Endothelial cell of umbilical vein (primary cell): ENCODE results near the gene MIPEP. TPM values are rescaled to one million over a fixed set of nuclear protein-coding genes. Genes with fewer than 3 reads are reported as not detected.

ENCODE experiments used
- BruUV-seq: library from RNA; stranded (reverse); fragments of 400-500 nt; replicated peaks from 2 replicates; lab custom pipeline; 2021; lab: Mats Ljungman, UMichigan
- CTCF ChIA-PET: fragments of 300-600, 350-600 bp; sonication (Branson Sonifier 250); formaldehyde crosslinking; loops from one replicate; lab custom pipeline; 2021; ENCODE audit warnings: antibody characterized with exemption, inconsistent platforms; lab: Charles Lee
- POLR2A ChIA-PET: fragments of 300-600, 350-600 bp; sonication (Branson Sonifier 250); formaldehyde crosslinking; loops from one replicate; lab custom pipeline; 2021; ENCODE audit warnings: antibody characterized with exemption, inconsistent platforms; lab: Charles Lee
- DNase-seq: peaks from one replicate; pipeline ENCODE4 v3.0.0-alpha.2; 2011; ENCODE audit warnings: low read depth, low spot score
- FAIRE-seq: peaks from 2 replicates; lab custom pipeline; 2011; peaks lifted over from hg19 to GRCh38; lab: Jason Lieb, UNC
- H2AFZ ChIP-seq: 2 replicates; pipeline ENCODE4 v1.6.0; 2012; ENCODE audit warnings: low read depth, low read length, control low read depth, inconsistent platforms
- H3K27ac ChIP-seq: 2 replicates; pipeline ENCODE4 v1.5.1; 2011; ENCODE audit warnings: low read depth, mild to moderate bottlenecking, control low read depth, low read length, moderate library complexity; ENCODE audit not compliant: insufficient read depth
- H3K27me3 ChIP-seq, 2 experiments: 2 replicates each; pipeline versions ENCODE4 v1.6.0 to v1.6.1; 2011; ENCODE audit warnings: low read length in 2 of 2, mixed read lengths in 1 of 2; ENCODE audit not compliant: control insufficient read depth in 2 of 2, insufficient read depth in 2 of 2
- H3K36me3 ChIP-seq, 2 experiments: 2 replicates in 1 of 2; 3 replicates in 1 of 2; pipeline ENCODE4 v1.5.1; 2011; ENCODE audit warnings: low read length in 2 of 2, mild to moderate bottlenecking in 1 of 2, moderate library complexity in 1 of 2; ENCODE audit not compliant: control insufficient read depth in 2 of 2, insufficient read depth in 2 of 2; ENCODE audit errors: extremely low read depth in 1 of 2
- H3K4me1 ChIP-seq: 3 replicates; pipeline ENCODE4 v1.5.1; 2011; ENCODE audit warnings: mild to moderate bottlenecking, low read length; ENCODE audit not compliant: control insufficient read depth, insufficient read depth; ENCODE audit errors: extremely low read depth
- H3K4me2 ChIP-seq: 2 replicates; pipeline ENCODE4 v1.6.1; 2011; ENCODE audit warnings: low read length, control low read depth, mixed read lengths; ENCODE audit not compliant: insufficient read depth
- H3K4me3 ChIP-seq, 3 experiments: fragments of 200-600 bp in 1 of 3; sonication (generic), shearing (Covaris generic) in 1 of 3; replicated peaks in 1 of 3; 2 replicates each; pipeline ENCODE4 v1.5.1; 2011 to 2016; ENCODE audit warnings: control low read depth in 3 of 3, low read length in 3 of 3, mild to moderate bottlenecking in 2 of 3, inconsistent platforms in 1 of 3, low read depth in 1 of 3, moderate library complexity in 1 of 3; ENCODE audit not compliant: insufficient read depth in 1 of 3
- H3K79me2 ChIP-seq: 2 replicates; pipeline ENCODE4 v1.6.0; 2012; ENCODE audit warnings: low read length, inconsistent platforms; ENCODE audit not compliant: control insufficient read depth, insufficient read depth
- H3K9ac ChIP-seq: replicated peaks from 2 replicates; pipeline ENCODE3; 2011; ENCODE audit warnings: low read length, control low read depth; ENCODE audit not compliant: insufficient read depth; ENCODE audit errors: extremely low read depth
- H3K9me1 ChIP-seq: replicated peaks from 3 replicates; pipeline ENCODE4 v1.6.0; 2011; ENCODE audit warnings: mild to moderate bottlenecking, low read length; ENCODE audit not compliant: control insufficient read depth, insufficient read depth; ENCODE audit errors: extremely low read depth
- H3K9me3 ChIP-seq: replicated peaks from 2 replicates; pipeline ENCODE4 v1.5.1; 2012; ENCODE audit warnings: low read length, inconsistent platforms; ENCODE audit not compliant: control insufficient read depth, insufficient read depth
- H4K20me1 ChIP-seq: replicated peaks from 2 replicates; pipeline ENCODE3; 2011; ENCODE audit warnings: mild to moderate bottlenecking, low read length; ENCODE audit not compliant: control insufficient read depth, insufficient read depth; ENCODE audit errors: extremely low read depth
- CTCF ChIP-seq, 2 donors: IDR thresholded peaks; 1 replicate in 1 of 2; 2 replicates in 1 of 2; pipeline ENCODE4 v1.5.1; 2011; ENCODE audit warnings: low read length in 2 of 2, mild to moderate bottlenecking in 2 of 2, moderate library complexity in 2 of 2, control low read depth in 1 of 2, inconsistent platforms in 1 of 2, low read depth in 1 of 2; ENCODE audit not compliant: insufficient read depth in 1 of 2; ENCODE audit errors: extremely low read depth in 1 of 2
- EZH2 ChIP-seq: IDR thresholded peaks from 2 replicates; pipeline ENCODE4 v1.6.1; 2012; ENCODE audit warnings: borderline replicate concordance, low read depth, mild to moderate bottlenecking, moderate library complexity, low read length, inconsistent platforms; ENCODE audit not compliant: severe bottlenecking
- FOS ChIP-seq: IDR thresholded peaks from 2 replicates; pipeline ENCODE4 v1.6.1; 2011; ENCODE audit warnings: mild to moderate bottlenecking, low read length, moderate library complexity, borderline replicate concordance; ENCODE audit not compliant: insufficient read depth
- GATA2 ChIP-seq: IDR thresholded peaks from 2 replicates; pipeline ENCODE4 v1.7.0; 2011; ENCODE audit warnings: low read depth, mild to moderate bottlenecking, moderate library complexity, mixed read lengths, low read length; ENCODE audit not compliant: insufficient read length, insufficient read depth
- JUN ChIP-seq: IDR thresholded peaks from 2 replicates; pipeline ENCODE4 v1.6.1; 2011; ENCODE audit warnings: borderline replicate concordance, low read depth; ENCODE audit not compliant: insufficient read length, insufficient read depth
- MAX ChIP-seq: IDR thresholded peaks from 2 replicates; pipeline ENCODE4 v1.6.1; 2011; ENCODE audit not compliant: insufficient read depth, insufficient read length
- MYC ChIP-seq: IDR thresholded peaks from one replicate; pipeline ENCODE4 v1.6.1; 2011; ENCODE audit warnings: mild to moderate bottlenecking, low read depth, low read length
- POLR2A ChIP-seq: IDR thresholded peaks from 2 replicates; pipeline ENCODE4 v1.6.1; 2012; ENCODE audit warnings: low read depth, mild to moderate bottlenecking, control low read depth, low read length
- POLR2AphosphoS5 ChIP-seq: IDR thresholded peaks from 2 replicates; pipeline ENCODE4 v1.6.1; 2012; ENCODE audit warnings: low read depth, mild to moderate bottlenecking, control low read depth, low read length, moderate library complexity; ENCODE audit not compliant: insufficient read depth
- dilution Hi-C: fragments of 300-500 bp; cut with MboI; formaldehyde crosslinking; loops from one replicate; pipeline ENCODE4 v1.15.0; 2019; ENCODE audit warnings: low sequenced_read_pairs; ENCODE audit not compliant: extremely low pct_ligation_motif_present
- intact Hi-C: fragments of 100-400 bp; cut with micrococcal nuclease; formaldehyde crosslinking; loops from one replicate; pipeline ENCODE4 v1.10.0; 2022
- polyA plus RNA-seq, 4 experiments: library from polyadenylated mRNA; depleted of rRNA in 3 of 4; stranded (reverse) in 3 of 4; unstranded in 1 of 4; fragments of >200 nt; gene quantifications; 2 replicates each; pipeline versions ENCODE4 v1.2.1 to v1.2.3, GENCODE V29; 2011 to 2012; ENCODE audit warnings: missing spikeins in 1 of 4
- total RNA-seq: library from RNA; stranded (reverse); gene quantifications from 2 replicates; pipeline ENCODE4 v1.2.3, GENCODE V29; 2021

The MIPEP gene
- total and polyA plus RNA-seq, 2 donors (not counting 3 experiments of a cell fraction or from before 2014, with no cell fraction given), result 12.4 to 19.2 TPM

GRCh38 chr13:23758798-23759527 lies 130.2 kb downstream of the MIPEP start:
- intact Hi-C loops, result no loop called here
- Histone ChIP-seq H3K36me3 (peaks cover 0 to 2% of the 10 kb centered on the region in 2 experiments), H2AFZ (no peak overlapping the region), H3K4me3 (no peak overlapping the region), H3K79me2 (no peaks in the 10 kb centered on the region), H4K20me1 (no peaks in the 10 kb centered on the region), H3K4me1 (no peaks in the 10 kb centered on the region), H3K9me1 (no peaks in the 10 kb centered on the region), H3K27ac (no peak overlapping the region), H3K9ac (no peak overlapping the region), H3K4me2 (no peak overlapping the region), H3K27me3 (no peaks in the 10 kb centered on the region), H3K9me3 (no peaks in the 10 kb centered on the region)
- DNase-seq (no peak), FAIRE-seq (no peak)
- TF ChIP-seq MYC (no peak), EZH2 (no peak), POLR2AphosphoS5 (no peak), CTCF (IDR thresholded peaks at IDR 0.05; ENCODE audit: extremely low read depth in 1 of 2, insufficient read depth in 1 of 2, low read depth in 1 of 2, low read length in 2 of 2) (no peak), FOS (no peak), POLR2A (no peak), JUN (no peak), MAX (no peak), GATA2 (no peak)
- ChIA-PET CTCF (interaction anchor here (1.0 kb wide), 1 partner anchor 18 kb away, joined by 4 read pairs; no protein-coding TSS in a partner anchor), POLR2A (no interaction called here)
- no TSS peak for BruUV-seq
- dilution Hi-C loops, result no loop called here
